ENCODE data around the gene ADORA1.

ADORA1 gene

DNA sequence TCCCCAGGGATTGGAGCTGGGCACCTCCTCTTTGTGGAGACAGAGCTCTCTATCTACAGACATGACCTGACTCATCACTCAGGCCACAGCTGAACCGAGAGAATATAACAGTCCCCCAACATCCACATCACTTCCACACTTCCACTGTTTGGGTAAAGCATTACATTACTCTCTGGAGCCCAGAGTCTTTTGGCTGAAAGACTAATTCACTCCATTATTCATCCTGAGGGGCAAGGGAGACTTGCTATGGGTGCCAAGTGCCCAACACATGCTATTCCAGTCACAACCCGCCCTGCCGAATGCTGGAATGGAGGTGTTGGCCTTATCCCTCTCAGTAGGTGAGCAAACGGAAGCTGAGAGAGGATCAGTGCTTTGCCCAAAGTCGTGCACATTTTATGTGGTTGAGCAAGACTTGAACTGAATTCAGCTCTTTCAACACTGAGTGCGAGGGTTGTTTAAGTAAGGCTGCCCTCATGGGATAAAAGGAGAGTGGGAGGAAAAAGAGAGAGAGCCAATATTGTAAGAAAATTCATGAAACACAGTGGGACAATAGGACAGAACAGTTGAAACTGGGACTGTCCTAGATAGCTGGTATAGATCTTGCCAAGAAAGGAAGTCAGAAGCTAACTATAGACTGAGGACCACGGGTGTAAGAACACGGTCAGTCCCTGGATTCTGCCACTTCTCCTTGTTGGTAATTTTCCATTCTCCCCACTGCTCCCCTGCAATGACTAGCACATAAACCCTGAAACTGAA, 72.5 kb downstream of the ADORA1 start:
- in situ Hi-C loops (cut with MboI; ENCODE audit: low pct_unique_long_range_greater_than_20kb, low sequenced_read_pairs, unreplicated experiment) = no loop called here
- DNase-seq (ENCODE audit: low spot score) = no peak
- TF ChIP-seq, protein P1, sequence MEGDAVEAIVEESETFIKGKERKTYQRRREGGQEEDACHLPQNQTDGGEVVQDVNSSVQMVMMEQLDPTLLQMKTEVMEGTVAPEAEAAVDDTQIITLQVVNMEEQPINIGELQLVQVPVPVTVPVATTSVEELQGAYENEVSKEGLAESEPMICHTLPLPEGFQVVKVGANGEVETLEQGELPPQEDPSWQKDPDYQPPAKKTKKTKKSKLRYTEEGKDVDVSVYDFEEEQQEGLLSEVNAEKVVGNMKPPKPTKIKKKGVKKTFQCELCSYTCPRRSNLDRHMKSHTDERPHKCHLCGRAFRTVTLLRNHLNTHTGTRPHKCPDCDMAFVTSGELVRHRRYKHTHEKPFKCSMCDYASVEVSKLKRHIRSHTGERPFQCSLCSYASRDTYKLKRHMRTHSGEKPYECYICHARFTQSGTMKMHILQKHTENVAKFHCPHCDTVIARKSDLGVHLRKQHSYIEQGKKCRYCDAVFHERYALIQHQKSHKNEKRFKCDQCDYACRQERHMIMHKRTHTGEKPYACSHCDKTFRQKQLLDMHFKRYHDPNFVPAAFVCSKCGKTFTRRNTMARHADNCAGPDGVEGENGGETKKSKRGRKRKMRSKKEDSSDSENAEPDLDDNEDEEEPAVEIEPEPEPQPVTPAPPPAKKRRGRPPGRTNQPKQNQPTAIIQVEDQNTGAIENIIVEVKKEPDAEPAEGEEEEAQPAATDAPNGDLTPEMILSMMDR (IDR thresholded peaks at IDR 0.05; ENCODE audit: extremely low read depth, insufficient read depth, missing control alignments) = no peak

- in situ Hi-C loops (cut with MboI; ENCODE audit: low pct_unique_long_range_greater_than_20kb, low sequenced_read_pairs, unreplicated experiment) = no loop called here
- TF ChIP-seq, protein P1 (IDR thresholded peaks at IDR 0.05; ENCODE audit: extremely low read depth, insufficient read depth, missing control alignments) = no peak
- DNase-seq (ENCODE audit: low spot score) = no peak
These were observed 73.4 kb downstream of the ADORA1 start for GRCh38 chr1:203200916-203201315.

GRCh38 chr1:203201516-203202205, 74.1 kb downstream of the ADORA1 start:
- TF ChIP-seq, protein P1 (IDR thresholded peaks at IDR 0.05; ENCODE audit: extremely low read depth, insufficient read depth, missing control alignments) = no peak
- in situ Hi-C loops (cut with MboI; ENCODE audit: low pct_unique_long_range_greater_than_20kb, low sequenced_read_pairs, unreplicated experiment) = no loop called here
- DNase-seq (ENCODE audit: low spot score) = no peak

DNA sequence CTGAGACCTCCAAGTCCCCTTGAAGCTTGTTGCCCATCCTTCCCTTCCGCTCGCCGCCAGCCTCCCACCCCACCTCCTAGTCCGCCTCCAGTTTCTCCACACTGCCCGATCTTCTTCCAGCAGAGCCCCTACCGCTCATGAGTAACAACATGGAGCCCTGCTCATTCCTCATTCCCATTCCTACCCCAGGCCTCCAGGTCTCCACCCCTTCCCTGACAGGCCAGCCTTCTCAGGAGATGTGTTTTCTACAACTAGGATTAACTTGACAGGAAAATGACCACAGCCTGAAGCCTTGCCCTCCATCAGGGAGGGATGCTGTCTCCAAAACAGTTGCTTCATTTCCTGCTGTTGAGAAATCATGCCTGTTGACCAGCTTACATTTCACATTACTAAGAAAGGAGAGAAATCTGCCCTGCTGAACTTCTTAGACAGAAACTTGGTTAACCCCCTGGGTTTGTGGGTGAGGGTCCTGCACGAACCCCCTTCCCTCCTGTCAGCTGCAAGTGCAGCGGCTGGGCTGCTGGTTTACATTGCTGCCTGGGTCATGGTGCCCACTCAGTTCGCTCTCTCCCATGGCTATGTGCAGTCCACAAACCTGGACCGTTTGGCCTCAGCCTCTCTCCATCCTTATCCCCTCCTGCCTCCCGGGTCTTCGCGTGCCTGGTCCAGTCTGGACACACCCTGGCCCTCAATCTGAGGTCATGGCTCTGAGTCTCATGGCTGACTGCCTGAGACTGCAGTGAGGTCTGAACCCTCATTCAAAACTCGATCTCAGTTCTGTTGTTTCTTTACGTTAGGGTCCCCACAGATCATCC, 75.1 kb downstream of the ADORA1 start:
- in situ Hi-C loops (cut with MboI; ENCODE audit: low pct_unique_long_range_greater_than_20kb, low sequenced_read_pairs, unreplicated experiment) = no loop called here
- TF ChIP-seq, protein P1 (IDR thresholded peaks at IDR 0.05; ENCODE audit: extremely low read depth, insufficient read depth, missing control alignments) = no peak
- no peak for DNase-seq (ENCODE audit: low spot score)

- TF ChIP-seq, protein P1 (IDR thresholded peaks at IDR 0.05; ENCODE audit: extremely low read depth, insufficient read depth, missing control alignments) = no peak
- in situ Hi-C loops (cut with MboI; ENCODE audit: low pct_unique_long_range_greater_than_20kb, low sequenced_read_pairs, unreplicated experiment) = no loop called here
- DNase-seq (ENCODE audit: low spot score) = no peak
These were observed 77.2 kb downstream of the ADORA1 start for GRCh38 chr1:203204756-203205155.

- no peak for DNase-seq (ENCODE audit: low spot score)
- in situ Hi-C loops (cut with MboI; ENCODE audit: low pct_unique_long_range_greater_than_20kb, low sequenced_read_pairs, unreplicated experiment) = no loop called here
- TF ChIP-seq, protein P1 (IDR thresholded peaks at IDR 0.05; ENCODE audit: extremely low read depth, insufficient read depth, missing control alignments) = no peak
These were observed 78.7 kb downstream of the ADORA1 start for GRCh38 chr1:203206129-203206687.

Data from GM13977 (cell line).